CD14-positive monocyte (primary cell): ENCODE measurements around the gene PCARE. TPM values are rescaled to one million over a fixed set of nuclear protein-coding genes. Genes with fewer than 3 reads are reported as not detected.

ENCODE experiments used
- DNase-seq, 3 donors: peaks; one replicate each; pipeline ENCODE4 v3.0.0-alpha.2; 2011 to 2022
- H2AFZ ChIP-seq: 2 replicates; pipeline ENCODE4 v1.6.0; 2012; ENCODE audit warnings: mild to moderate bottlenecking, low read depth, low read length, inconsistent platforms; ENCODE audit not compliant: insufficient read depth, poor library complexity, severe bottlenecking
- H3K27ac ChIP-seq, 2 donors: 1 replicate in 1 of 2; 2 replicates in 1 of 2; pipeline ENCODE4 v1.5.1; 2012 to 2013; ENCODE audit warnings: low read length in 2 of 2, control low read depth in 1 of 2, inconsistent platforms in 1 of 2, low read depth in 1 of 2, mild to moderate bottlenecking in 1 of 2
- H3K27me3 ChIP-seq, 2 donors: one replicate each; pipeline versions ENCODE4 v1.6.0 to v1.6.1; 2011 to 2013; ENCODE audit warnings: low read length in 2 of 2; ENCODE audit not compliant: control insufficient read depth in 2 of 2, insufficient read depth in 2 of 2
- H3K36me3 ChIP-seq, 2 donors: replicated peaks in 1 of 2; 1 replicate in 1 of 2; 2 replicates in 1 of 2; pipeline versions ENCODE4 v1.5.1 to v1.6.1; 2012 to 2013; ENCODE audit warnings: low read length in 2 of 2, control low read depth in 1 of 2, inconsistent platforms in 1 of 2, mild to moderate bottlenecking in 1 of 2; ENCODE audit not compliant: insufficient read depth in 2 of 2, control insufficient read depth in 1 of 2
- H3K4me1 ChIP-seq, 2 donors: 1 replicate in 1 of 2; 2 replicates in 1 of 2; pipeline versions ENCODE4 v1.5.1 to v1.6.1; 2012 to 2013; ENCODE audit warnings: low read length in 2 of 2, control low read depth in 1 of 2, inconsistent platforms in 1 of 2, mild to moderate bottlenecking in 1 of 2, moderate library complexity in 1 of 2; ENCODE audit not compliant: insufficient read depth in 2 of 2, control insufficient read depth in 1 of 2
- H3K4me2 ChIP-seq: replicated peaks from 2 replicates; pipeline ENCODE3; 2012; ENCODE audit warnings: low read length, moderate library complexity, mild to moderate bottlenecking; ENCODE audit not compliant: poor library complexity, severe bottlenecking; ENCODE audit errors: extremely low read depth
- H3K4me3 ChIP-seq, 3 experiments: fragments of 200-600 bp in 1 of 3; sonication (generic) in 1 of 3; replicated peaks in 1 of 3; 1 replicate in 2 of 3; 2 replicates in 1 of 3; pipeline ENCODE4 v1.5.1; 2011 to 2013; ENCODE audit warnings: low read length in 3 of 3, mild to moderate bottlenecking in 3 of 3, control low read depth in 2 of 3, low read depth in 2 of 3, inconsistent platforms in 1 of 3, moderate library complexity in 1 of 3
- H3K79me2 ChIP-seq: 2 replicates; pipeline ENCODE4 v1.6.0; 2012; ENCODE audit warnings: mild to moderate bottlenecking, control low read depth, inconsistent platforms, low read length, moderate library complexity; ENCODE audit not compliant: insufficient read depth
- H3K9ac ChIP-seq: 2 replicates; pipeline ENCODE4 v1.6.0; 2017; ENCODE audit warnings: low read length, mild to moderate bottlenecking; ENCODE audit not compliant: insufficient read depth, poor library complexity, severe bottlenecking
- H3K9me3 ChIP-seq, 2 donors: replicated peaks in 1 of 2; 1 replicate in 1 of 2; 2 replicates in 1 of 2; pipeline versions ENCODE4 v1.5.1 to v1.6.1; 2012 to 2013; ENCODE audit warnings: low read length in 2 of 2, control low read depth in 1 of 2; ENCODE audit not compliant: control insufficient read depth in 1 of 2, insufficient read depth in 1 of 2
- H4K20me1 ChIP-seq: 2 replicates; pipeline ENCODE4 v1.6.0; 2012; ENCODE audit warnings: mild to moderate bottlenecking, low read length, control low read depth, moderate library complexity; ENCODE audit not compliant: insufficient read depth
- H3K27ac Mint-ChIP-seq, 7 donors: one replicate each; pipeline ENCODE4 v1.8.0; 2020; ENCODE audit warnings: mild to moderate bottlenecking in 7 of 7, mixed read lengths in 7 of 7, moderate library complexity in 6 of 7, inconsistent platforms in 2 of 7
- H3K27me3 Mint-ChIP-seq, 3 donors: one replicate each; pipeline ENCODE4 v1.8.0; 2021 to 2022; ENCODE audit warnings: low read depth in 3 of 3, mild to moderate bottlenecking in 3 of 3, mixed read lengths in 3 of 3, moderate library complexity in 3 of 3, inconsistent platforms in 1 of 3
- H3K36me3 Mint-ChIP-seq, 2 donors: one replicate each; pipeline ENCODE4 v1.8.0; 2020; ENCODE audit warnings: mixed read lengths in 2 of 2, inconsistent platforms in 1 of 2, mild to moderate bottlenecking in 1 of 2
- H3K4me1 Mint-ChIP-seq: one replicate; pipeline ENCODE4 v1.8.0; 2020; ENCODE audit warnings: mild to moderate bottlenecking, mixed read lengths
- H3K4me3 Mint-ChIP-seq, 2 donors: one replicate each; pipeline ENCODE4 v1.8.0; 2020; ENCODE audit warnings: mild to moderate bottlenecking in 2 of 2, mixed read lengths in 2 of 2, moderate library complexity in 1 of 2
- H3K9me3 Mint-ChIP-seq, 7 donors: one replicate each; pipeline ENCODE4 v1.8.0; 2020 to 2022; ENCODE audit warnings: mixed read lengths in 7 of 7, mild to moderate bottlenecking in 6 of 7, moderate library complexity in 6 of 7, inconsistent platforms in 2 of 7
- WGBS: methylation state at CpG from one replicate; pipeline ENCODE4 v1.1.5; 2013; ENCODE audit warnings: missing lambda C conversion rate; ENCODE audit not compliant: insufficient coverage; 5-methylcytosine and 5-hydroxymethylcytosine counted together
- intact Hi-C, 2 donors: fragments of 100-400 bp; cut with micrococcal nuclease; formaldehyde crosslinking; loops; one replicate each; pipeline versions ENCODE4 v1.15.0 to v1.15.1; 2023
- polyA plus RNA-seq, 3 donors: library from polyadenylated mRNA; depleted of rRNA in 1 of 3; unstranded in 2 of 3; stranded (reverse) in 1 of 3; fragments of 300-500 nt in 2 of 3; fragments of >200 nt in 1 of 3; fragmentation: Illumina TruSeq in 2 of 3; gene quantifications; 1 replicate in 2 of 3; 2 replicates in 1 of 3; pipeline ENCODE4 v1.2.3, GENCODE V29; 2012 to 2021
- TF ChIP-seq, protein P1 (sequence below): fragments of 200-600 bp; IDR thresholded peaks from one replicate; pipeline ENCODE4 v1.8.0; 2022; ENCODE audit warnings: antibody characterized with exemption, mild to moderate bottlenecking

The PCARE gene
- polyA plus RNA-seq, 3 donors = not detected

DNA sequence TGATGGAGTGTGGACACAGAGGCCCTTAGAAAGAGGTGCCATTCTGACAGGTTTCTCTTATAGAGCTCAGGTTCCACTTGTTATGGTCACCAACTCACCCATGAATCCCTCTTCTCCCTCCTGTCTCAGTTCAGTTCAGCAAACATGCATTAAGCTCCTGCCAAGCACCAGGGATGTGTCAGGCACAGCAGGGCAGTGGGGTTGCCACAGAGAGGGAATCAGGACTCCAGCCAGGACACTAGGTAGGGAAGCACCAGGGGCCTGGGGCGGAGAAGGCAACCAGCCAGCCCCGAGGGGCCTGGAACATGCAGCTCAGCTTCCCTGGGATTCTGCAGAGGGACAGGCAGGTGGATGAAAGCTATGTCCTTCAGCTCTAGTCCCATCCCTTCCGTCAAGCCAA lies 48.6 kb downstream of the PCARE start:
- no peak overlapping the region for H2AFZ ChIP-seq
- no peaks in the 10 kb centered on the region for H3K27me3 ChIP-seq
- no peaks in the 10 kb centered on the region for H4K20me1 ChIP-seq
- intact Hi-C loops = no loop called here
- no peak overlapping the region for H3K9ac ChIP-seq
- no peak overlapping the region for H3K4me3 Mint-ChIP-seq
- H3K36me3 Mint-ChIP-seq = no peaks in the 10 kb centered on the region
- H3K4me2 ChIP-seq = no peak overlapping the region
- no peaks in the 10 kb centered on the region for H3K9me3 ChIP-seq
- TF ChIP-seq, protein P1, sequence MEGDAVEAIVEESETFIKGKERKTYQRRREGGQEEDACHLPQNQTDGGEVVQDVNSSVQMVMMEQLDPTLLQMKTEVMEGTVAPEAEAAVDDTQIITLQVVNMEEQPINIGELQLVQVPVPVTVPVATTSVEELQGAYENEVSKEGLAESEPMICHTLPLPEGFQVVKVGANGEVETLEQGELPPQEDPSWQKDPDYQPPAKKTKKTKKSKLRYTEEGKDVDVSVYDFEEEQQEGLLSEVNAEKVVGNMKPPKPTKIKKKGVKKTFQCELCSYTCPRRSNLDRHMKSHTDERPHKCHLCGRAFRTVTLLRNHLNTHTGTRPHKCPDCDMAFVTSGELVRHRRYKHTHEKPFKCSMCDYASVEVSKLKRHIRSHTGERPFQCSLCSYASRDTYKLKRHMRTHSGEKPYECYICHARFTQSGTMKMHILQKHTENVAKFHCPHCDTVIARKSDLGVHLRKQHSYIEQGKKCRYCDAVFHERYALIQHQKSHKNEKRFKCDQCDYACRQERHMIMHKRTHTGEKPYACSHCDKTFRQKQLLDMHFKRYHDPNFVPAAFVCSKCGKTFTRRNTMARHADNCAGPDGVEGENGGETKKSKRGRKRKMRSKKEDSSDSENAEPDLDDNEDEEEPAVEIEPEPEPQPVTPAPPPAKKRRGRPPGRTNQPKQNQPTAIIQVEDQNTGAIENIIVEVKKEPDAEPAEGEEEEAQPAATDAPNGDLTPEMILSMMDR = no peak
- no peaks in the 10 kb centered on the region for H3K79me2 ChIP-seq
- H3K27ac ChIP-seq = no peak overlapping the region
- H3K27me3 Mint-ChIP-seq = peaks cover 0 to 11% (median 2%) of the 10 kb centered on the region in 3 donors
- peaks cover 0 to 3% (median 0%) of the 10 kb centered on the region in 7 donors for H3K9me3 Mint-ChIP-seq
- no peak overlapping the region for H3K4me3 ChIP-seq
- H3K27ac Mint-ChIP-seq = no peak overlapping the region
- no peaks in the 10 kb centered on the region for H3K36me3 ChIP-seq
- no peaks in the 10 kb centered on the region for H3K4me1 Mint-ChIP-seq
- H3K4me1 ChIP-seq = no peaks in the 10 kb centered on the region
- WGBS = 100% methylated on average over 3 of the region's 3 CpGs
- DNase-seq = no peak

GRCh38 chr2:29024882-29025430 lies 49.4 kb downstream of the PCARE start:
- Mint-ChIP-seq H3K4me1 (no peaks in the 10 kb centered on the region), H3K9me3 (peaks cover 0 to under 1% (median 0%) of the 10 kb centered on the region in 7 donors), H3K27ac (peak overlapping the region in 1 of 7 donors; percentile 24), H3K27me3 (peaks cover 0 to 7% (median 2%) of the 10 kb centered on the region in 3 donors), H3K4me3 (no peak overlapping the region), H3K36me3 (no peaks in the 10 kb centered on the region)
- WGBS = 100% methylated on average over 3 of the region's 4 CpGs
- no peak overlapping the region for H3K27ac ChIP-seq
- intact Hi-C loops = no loop called here
- H2AFZ ChIP-seq = no peak overlapping the region
- H3K4me1 ChIP-seq = no peaks in the 10 kb centered on the region
- no peaks in the 10 kb centered on the region for H3K36me3 ChIP-seq
- no peak overlapping the region for H3K4me3 ChIP-seq
- no peaks in the 10 kb centered on the region for H3K27me3 ChIP-seq
- H3K79me2 ChIP-seq = no peaks in the 10 kb centered on the region
- no peak overlapping the region for H3K4me2 ChIP-seq
- H3K9ac ChIP-seq = no peak overlapping the region
- TF ChIP-seq, protein P1 = no peak
- DNase-seq = no peak
- no peaks in the 10 kb centered on the region for H4K20me1 ChIP-seq
- H3K9me3 ChIP-seq = no peaks in the 10 kb centered on the region
